Vagina (tissue), 2 donors: ENCODE measurements around the gene ELK4.

ENCODE experiments used
- POLR2AphosphoS5 ChIP-seq, 2 donors: sonication (generic); formaldehyde crosslinking; IDR thresholded peaks; one replicate each; pipeline ENCODE4 v1.9.0; 2017; ENCODE audit warnings: antibody characterized with exemption in 2 of 2, mild to moderate bottlenecking in 2 of 2, low read depth in 1 of 2; ENCODE audit not compliant: insufficient read depth in 1 of 2
- TF ChIP-seq, protein P1 (sequence below), 3 experiments: fragments of 450-650 bp in 2 of 3; fragments of 200-600 bp in 1 of 3; sonication (generic) in 1 of 3; IDR thresholded peaks; one replicate each; pipeline ENCODE4 v1.5.1; 2017 to 2019; ENCODE audit warnings: antibody characterized with exemption in 3 of 3, mild to moderate bottlenecking in 2 of 3, moderate library complexity in 2 of 3

GRCh38 chr1:205623646-205624045 is 8.2 kb downstream of the ELK4 start:
- TF ChIP-seq, protein P1, sequence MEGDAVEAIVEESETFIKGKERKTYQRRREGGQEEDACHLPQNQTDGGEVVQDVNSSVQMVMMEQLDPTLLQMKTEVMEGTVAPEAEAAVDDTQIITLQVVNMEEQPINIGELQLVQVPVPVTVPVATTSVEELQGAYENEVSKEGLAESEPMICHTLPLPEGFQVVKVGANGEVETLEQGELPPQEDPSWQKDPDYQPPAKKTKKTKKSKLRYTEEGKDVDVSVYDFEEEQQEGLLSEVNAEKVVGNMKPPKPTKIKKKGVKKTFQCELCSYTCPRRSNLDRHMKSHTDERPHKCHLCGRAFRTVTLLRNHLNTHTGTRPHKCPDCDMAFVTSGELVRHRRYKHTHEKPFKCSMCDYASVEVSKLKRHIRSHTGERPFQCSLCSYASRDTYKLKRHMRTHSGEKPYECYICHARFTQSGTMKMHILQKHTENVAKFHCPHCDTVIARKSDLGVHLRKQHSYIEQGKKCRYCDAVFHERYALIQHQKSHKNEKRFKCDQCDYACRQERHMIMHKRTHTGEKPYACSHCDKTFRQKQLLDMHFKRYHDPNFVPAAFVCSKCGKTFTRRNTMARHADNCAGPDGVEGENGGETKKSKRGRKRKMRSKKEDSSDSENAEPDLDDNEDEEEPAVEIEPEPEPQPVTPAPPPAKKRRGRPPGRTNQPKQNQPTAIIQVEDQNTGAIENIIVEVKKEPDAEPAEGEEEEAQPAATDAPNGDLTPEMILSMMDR (IDR thresholded peaks at IDR 0.05), result no peak
- TF ChIP-seq POLR2AphosphoS5 (IDR thresholded peaks at IDR 0.05; ENCODE audit: insufficient read depth in 1 of 2, low read depth in 1 of 2), result no peak
